ENCODE results near the gene KRTDAP.

KRTDAP gene

DNA sequence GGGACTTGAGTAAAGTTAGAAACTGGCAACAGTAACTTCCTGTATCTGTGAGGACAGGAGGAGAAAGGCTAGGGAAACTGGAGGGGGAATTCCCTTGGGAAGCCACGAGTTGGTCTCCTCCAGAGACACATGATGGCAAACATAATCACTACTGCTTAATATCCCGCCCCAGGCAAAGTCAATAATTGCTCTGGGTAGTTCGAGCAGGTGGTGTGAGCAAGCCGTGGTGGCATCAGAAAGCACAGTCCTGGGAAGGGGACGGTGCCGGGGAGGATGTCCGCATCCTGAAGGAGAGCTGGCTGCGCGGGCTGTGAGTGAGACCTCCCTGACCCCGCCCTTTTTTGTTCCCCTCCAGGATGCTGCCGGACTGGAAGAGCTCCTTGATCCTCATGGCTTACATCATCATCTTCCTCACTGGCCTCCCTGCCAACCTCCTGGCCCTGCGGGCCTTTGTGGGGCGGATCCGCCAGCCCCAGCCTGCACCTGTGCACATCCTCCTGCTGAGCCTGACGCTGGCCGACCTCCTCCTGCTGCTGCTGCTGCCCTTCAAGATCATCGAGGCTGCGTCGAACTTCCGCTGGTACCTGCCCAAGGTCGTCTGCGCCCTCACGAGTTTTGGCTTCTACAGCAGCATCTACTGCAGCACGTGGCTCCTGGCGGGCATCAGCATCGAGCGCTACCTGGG is 40.8 kb downstream of the KRTDAP start:
- no peak for DNase-seq

DNA sequence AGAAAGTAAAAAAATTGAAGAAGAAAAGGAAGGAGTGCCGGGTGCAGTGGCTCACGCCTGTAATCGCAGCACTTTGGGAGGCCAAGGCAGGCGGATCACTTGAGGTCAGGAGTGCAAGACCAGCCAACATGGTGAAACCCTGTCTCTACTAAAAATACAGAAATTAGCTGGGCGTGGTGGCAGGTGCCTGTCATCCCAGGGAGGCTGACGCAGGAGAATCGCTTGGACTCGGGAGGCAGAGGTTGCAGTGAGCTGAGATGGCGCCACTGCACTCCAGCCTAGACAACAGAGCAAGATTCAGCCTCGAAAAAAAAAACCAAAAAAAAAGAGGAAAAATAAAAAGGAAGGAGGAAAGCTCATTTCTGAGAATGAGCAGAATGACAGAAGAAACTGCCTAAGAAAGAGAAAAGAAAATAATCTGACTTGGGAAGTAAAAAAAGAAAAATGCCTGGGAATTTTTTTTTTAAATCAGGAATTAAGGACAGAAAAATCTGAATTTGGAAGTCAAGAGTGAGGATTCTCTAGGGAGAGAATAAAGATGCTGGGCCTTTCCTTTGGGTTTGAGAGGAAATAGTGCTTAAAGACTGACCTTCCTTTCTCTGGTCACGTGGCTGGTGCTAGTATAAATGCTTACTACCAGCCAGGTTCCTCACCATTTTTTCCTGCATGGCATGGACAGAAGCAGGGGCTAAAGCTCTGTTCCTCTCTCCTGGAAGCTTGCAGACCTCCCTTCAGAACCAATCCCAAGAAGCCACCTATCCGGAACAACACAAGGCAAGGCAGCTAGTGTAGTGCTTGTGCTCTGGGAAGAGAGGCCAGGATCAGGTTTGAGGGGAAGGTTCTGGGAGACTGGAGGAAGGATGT is 42.4 kb downstream of the KRTDAP start, which contains the start of gene FFAR2:
FFAR2 (plus strand) TSS at position 652 of the 864 bp plus-strand sequence. CDS start 1,458 bp downstream, outside the sequence.
- DNase-seq: no peak

DNA sequence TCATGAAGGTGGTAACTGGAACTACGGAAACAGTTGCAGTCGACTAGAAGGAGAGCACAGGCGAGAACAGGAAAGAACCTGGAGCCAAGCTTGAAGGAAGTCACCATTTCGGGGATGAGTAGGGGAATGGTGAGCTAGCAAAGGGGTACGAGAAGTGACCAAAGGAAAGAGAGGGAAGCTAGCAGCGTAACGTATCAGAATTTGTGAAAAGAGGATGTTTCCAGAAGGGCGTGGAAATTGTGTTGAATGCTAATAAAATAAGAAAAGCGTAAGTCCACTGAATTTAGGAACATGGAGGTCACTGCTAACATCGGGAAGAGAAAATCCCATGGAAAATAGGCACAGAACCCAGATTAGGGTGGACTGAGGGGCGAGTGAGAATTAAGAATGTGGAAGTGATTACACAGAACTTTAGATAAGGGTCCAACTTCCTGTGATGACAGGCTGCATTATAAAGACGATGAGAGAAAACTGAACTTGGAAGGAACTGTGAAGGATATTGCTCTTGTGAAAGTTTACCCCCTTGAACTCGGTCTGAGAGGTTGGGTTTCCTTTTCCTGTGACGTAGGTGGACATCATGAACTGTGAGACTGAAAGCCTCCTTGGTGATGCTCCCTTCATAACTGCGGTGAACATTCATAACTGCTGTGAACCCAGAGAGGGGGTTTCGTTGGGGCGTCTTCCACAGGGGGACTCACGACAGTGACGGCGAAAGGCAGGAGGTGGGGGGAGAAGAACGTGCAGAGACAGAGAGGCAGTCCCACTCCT is 44.3 kb downstream of the KRTDAP start:
- DNase-seq: no peak

DNA sequence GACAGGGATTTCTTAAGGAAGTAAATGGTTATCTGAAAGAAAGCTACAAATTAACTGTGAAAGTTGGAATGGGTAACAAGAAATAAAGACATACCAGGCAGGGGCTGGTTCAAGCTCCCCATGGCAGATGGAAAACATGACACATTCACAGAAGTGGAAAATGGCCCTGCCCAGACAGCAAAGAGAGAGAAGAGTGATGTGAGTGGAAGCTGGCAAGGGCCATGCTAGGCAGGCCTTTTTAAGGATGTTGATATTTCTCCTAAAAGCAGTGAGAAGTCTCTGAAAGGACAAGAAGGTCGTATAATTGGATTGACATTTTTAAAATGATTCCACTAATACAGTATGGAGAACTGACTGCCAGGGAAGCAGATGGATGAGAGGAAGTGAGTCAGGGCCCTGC is 45.5 kb downstream of the KRTDAP start:
- DNase-seq: no peak

DNA sequence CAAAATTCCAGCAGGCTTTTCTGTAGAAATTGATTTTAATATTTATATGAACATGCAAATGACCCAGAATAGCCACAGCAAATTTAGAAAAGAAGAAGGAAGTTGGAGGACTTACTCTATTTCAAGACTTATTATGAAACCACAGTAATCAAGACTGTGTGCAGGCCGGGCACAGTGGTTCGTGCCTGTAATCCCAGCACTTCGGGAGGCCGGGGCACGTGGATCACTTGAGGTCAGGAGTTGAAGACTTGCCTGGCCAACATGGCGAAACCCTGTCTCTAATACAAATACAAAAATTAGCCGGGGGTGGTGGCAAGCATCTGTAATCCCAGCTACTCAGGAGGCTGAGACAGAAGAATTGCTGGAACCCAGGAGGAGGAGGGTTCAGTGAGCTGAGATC is 48.2 kb downstream of the KRTDAP start:
- DNase-seq: no peak

DNA sequence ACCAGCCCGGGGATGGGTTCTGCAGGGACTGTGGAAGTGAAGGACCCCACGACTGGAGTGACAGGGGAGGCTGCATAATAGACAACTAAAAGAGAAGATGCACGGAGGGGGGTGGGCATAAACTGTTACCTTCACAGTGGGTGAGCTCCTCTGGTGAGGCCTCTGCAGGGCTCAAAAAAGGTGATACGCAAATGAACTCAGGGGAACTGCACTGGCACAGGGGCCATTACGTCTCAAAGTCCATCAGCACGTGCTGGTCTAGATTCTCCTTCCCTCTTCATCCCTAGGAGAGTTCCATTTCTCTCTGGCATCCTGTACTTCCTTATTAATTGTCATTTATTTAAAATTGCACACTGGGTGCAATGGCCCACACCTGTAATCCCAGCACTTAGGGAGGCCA is 50.3 kb downstream of the KRTDAP start:
- DNase-seq: no peak

DNA sequence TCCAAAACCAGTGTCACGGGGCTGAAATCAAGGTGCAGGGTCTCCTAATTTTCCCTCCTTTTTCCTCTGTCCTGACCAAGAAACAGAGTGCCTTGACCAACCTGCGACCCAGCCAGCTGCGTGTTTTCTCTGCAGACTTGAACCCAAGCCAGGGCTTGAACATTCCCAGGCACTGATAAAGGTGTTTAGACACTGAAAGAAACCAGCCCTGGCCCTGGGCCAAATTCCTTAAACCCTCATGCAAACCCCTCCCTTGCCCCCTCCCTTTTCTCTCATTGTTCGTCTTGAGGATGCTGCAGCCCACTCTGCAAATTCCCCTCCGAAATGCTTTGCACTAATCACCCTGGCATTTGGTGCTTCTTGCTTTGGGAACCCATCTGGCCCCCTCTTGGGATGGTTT is 51.7 kb downstream of the KRTDAP start:
- DNase-seq: no peak

DNA sequence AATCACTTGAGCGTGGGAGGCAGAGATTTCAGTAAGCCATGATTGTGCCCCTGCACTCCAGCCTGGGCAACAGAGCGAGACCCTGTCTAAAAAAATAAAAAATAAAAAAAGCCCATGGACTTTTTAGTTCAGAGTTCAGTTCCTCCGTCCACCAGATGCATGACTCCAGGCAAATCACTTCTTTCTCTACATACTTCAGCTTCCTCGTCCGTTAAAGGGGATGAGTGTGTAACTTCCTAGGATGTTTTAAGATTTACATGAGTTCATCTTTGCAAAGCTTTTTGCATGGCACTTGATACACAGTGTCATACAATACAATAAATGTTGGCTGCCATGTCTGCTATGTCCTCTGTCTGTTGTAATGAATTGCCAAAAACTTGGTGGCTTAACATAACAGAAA is 52.2 kb downstream of the KRTDAP start:
- DNase-seq: no peak

DNA sequence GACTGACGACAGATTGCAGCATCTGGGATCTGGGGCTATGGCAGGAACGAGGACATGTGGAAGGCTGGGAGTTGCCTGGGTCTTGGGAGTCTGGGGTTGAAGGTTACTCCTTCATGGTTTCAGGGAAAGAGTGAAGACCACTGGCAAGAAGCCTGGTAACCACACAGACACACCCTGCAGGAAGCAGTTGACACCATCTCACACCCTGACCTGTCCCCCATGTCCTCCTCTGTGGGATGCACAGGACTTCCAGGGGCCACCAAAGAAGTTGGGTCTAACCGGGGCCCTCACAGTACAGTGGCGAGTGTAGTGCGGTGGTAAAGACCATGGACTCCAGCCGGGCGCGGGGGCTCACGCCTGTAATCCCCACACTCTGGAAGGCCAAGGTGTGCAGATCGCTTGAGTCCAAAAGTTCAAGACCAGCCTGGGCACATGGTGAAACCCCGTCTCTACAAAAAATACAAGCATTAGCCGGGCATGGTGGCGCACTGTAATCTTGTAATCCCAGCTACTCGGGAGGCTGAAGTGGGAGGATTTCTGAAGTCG is 52.8 kb downstream of the KRTDAP start:
- no peak for DNase-seq

All from NCI-H187 treated with DMSO at 0.1 percent for 48 hours (cell line).